ENCODE data around the gene AP3B2. TPM values are rescaled to one million over a fixed set of nuclear protein-coding genes. Genes with fewer than 3 reads are reported as not detected.

AP3B2 gene, protein sequence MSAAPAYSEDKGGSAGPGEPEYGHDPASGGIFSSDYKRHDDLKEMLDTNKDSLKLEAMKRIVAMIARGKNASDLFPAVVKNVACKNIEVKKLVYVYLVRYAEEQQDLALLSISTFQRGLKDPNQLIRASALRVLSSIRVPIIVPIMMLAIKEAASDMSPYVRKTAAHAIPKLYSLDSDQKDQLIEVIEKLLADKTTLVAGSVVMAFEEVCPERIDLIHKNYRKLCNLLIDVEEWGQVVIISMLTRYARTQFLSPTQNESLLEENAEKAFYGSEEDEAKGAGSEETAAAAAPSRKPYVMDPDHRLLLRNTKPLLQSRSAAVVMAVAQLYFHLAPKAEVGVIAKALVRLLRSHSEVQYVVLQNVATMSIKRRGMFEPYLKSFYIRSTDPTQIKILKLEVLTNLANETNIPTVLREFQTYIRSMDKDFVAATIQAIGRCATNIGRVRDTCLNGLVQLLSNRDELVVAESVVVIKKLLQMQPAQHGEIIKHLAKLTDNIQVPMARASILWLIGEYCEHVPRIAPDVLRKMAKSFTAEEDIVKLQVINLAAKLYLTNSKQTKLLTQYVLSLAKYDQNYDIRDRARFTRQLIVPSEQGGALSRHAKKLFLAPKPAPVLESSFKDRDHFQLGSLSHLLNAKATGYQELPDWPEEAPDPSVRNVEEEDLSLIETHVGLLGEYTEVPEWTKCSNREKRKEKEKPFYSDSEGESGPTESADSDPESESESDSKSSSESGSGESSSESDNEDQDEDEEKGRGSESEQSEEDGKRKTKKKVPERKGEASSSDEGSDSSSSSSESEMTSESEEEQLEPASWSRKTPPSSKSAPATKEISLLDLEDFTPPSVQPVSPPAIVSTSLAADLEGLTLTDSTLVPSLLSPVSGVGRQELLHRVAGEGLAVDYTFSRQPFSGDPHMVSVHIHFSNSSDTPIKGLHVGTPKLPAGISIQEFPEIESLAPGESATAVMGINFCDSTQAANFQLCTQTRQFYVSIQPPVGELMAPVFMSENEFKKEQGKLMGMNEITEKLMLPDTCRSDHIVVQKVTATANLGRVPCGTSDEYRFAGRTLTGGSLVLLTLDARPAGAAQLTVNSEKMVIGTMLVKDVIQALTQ
- 0.23 and 0.89 TPM in 2 replicates for total RNA-seq

GRCh38 chr15:82709421-82710207, at the start of gene AP3B2:
Gene AP3B2 (minus strand): TSS chr15:82709875. CDS start chr15:82709706, 169 bp downstream.

GRCh38 chr15:82647045-82647834, 62.4 kb downstream of the AP3B2 start, which contains the start of gene CPEB1:
Gene CPEB1 (minus strand): TSS chr15:82647363. CDS start chr15:82628459, 18,904 bp downstream.

Other genes with a start within 250 kb of the AP3B2 start
- gene RPS17, start 169.4 kb downstream of the AP3B2 start, total RNA-seq, result 635 and 1,638 TPM in 2 replicates
- 7.5 and 20.8 TPM in 2 replicates for gene CPEB1, start 62.5 kb downstream of the AP3B2 start, total RNA-seq
- not detected in 2 replicates for gene FSD2, start 96.2 kb upstream of the AP3B2 start, total RNA-seq
- 4.2 and 5.9 TPM in 2 replicates for gene WHAMM, start 99.8 kb upstream of the AP3B2 start, total RNA-seq
- 3.9 and 6.4 TPM in 2 replicates for gene HOMER2, start 242.8 kb upstream of the AP3B2 start, total RNA-seq